Ishikawa (cell line): ENCODE results near the gene PRKCE.
A peak's percentile ranks its signal among the peaks of the same experiment; 100 is the strongest.

Experiments
- CEBPB ChIP-seq: IDR thresholded peaks from 2 replicates; pipeline ENCODE4 v1.6.1; 2012
- CREB1 ChIP-seq: IDR thresholded peaks from 2 replicates; pipeline ENCODE4 v1.6.1; 2012; ENCODE audit warnings: low read depth
- EGR1 ChIP-seq: IDR thresholded peaks from 2 replicates; pipeline ENCODE4 v1.6.1; 2012
- EP300 ChIP-seq: IDR thresholded peaks from 2 replicates; pipeline ENCODE4 v1.6.1; 2012; ENCODE audit warnings: borderline replicate concordance
- FOXM1 ChIP-seq: IDR thresholded peaks from 2 replicates; pipeline ENCODE4 v1.6.1; 2012; ENCODE audit warnings: low read depth, borderline replicate concordance
- NFIC ChIP-seq: IDR thresholded peaks from 2 replicates; pipeline ENCODE4 v1.6.1; 2012
- RAD21 ChIP-seq: IDR thresholded peaks from 2 replicates; pipeline ENCODE4 v1.6.1; 2012; ENCODE audit warnings: low read depth
- TAF1 ChIP-seq: IDR thresholded peaks from 2 replicates; pipeline ENCODE4 v1.6.1; 2012; ENCODE audit warnings: low read depth, mild to moderate bottlenecking
- TCF12 ChIP-seq: IDR thresholded peaks from 2 replicates; pipeline ENCODE4 v1.6.1; 2012; ENCODE audit warnings: low read depth
- TEAD4 ChIP-seq: IDR thresholded peaks from 2 replicates; pipeline ENCODE4 v1.6.1; 2012
- USF1 ChIP-seq: IDR thresholded peaks from 2 replicates; pipeline ENCODE4 v1.6.1; 2012
- YY1 ChIP-seq: IDR thresholded peaks from 2 replicates; pipeline ENCODE4 v1.6.1; 2012; ENCODE audit warnings: low read depth
- ZBTB7A ChIP-seq: IDR thresholded peaks from 2 replicates; pipeline ENCODE4 v1.6.1; 2012; ENCODE audit warnings: low read depth
- TF ChIP-seq, protein P1 (sequence below): IDR thresholded peaks from 2 replicates; pipeline ENCODE4 v1.6.1; 2012; ENCODE audit warnings: low read depth, mild to moderate bottlenecking
- TF ChIP-seq, protein P2 (sequence below): IDR thresholded peaks from 2 replicates; pipeline ENCODE4 v1.6.1; 2012

The PRKCE gene

GRCh38 chr2:46116150-46116549 lies 464.7 kb downstream of the PRKCE start:
- no peak for TF ChIP-seq CEBPB
- no peak for TF ChIP-seq TCF12
- no peak for TF ChIP-seq FOXM1
- no peak for TF ChIP-seq TEAD4
- no peak for TF ChIP-seq YY1

GRCh38 chr2:46116553-46116991 lies 465.1 kb downstream of the PRKCE start:
- TF ChIP-seq TCF12 = no peak
- TF ChIP-seq TAF1 = no peak
- TF ChIP-seq TEAD4 = no peak
- no peak for TF ChIP-seq CEBPB
- TF ChIP-seq NFIC = no peak
- TF ChIP-seq, protein P1, sequence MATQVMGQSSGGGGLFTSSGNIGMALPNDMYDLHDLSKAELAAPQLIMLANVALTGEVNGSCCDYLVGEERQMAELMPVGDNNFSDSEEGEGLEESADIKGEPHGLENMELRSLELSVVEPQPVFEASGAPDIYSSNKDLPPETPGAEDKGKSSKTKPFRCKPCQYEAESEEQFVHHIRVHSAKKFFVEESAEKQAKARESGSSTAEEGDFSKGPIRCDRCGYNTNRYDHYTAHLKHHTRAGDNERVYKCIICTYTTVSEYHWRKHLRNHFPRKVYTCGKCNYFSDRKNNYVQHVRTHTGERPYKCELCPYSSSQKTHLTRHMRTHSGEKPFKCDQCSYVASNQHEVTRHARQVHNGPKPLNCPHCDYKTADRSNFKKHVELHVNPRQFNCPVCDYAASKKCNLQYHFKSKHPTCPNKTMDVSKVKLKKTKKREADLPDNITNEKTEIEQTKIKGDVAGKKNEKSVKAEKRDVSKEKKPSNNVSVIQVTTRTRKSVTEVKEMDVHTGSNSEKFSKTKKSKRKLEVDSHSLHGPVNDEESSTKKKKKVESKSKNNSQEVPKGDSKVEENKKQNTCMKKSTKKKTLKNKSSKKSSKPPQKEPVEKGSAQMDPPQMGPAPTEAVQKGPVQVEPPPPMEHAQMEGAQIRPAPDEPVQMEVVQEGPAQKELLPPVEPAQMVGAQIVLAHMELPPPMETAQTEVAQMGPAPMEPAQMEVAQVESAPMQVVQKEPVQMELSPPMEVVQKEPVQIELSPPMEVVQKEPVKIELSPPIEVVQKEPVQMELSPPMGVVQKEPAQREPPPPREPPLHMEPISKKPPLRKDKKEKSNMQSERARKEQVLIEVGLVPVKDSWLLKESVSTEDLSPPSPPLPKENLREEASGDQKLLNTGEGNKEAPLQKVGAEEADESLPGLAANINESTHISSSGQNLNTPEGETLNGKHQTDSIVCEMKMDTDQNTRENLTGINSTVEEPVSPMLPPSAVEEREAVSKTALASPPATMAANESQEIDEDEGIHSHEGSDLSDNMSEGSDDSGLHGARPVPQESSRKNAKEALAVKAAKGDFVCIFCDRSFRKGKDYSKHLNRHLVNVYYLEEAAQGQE = no peak
- no peak for TF ChIP-seq EP300
- no peak for TF ChIP-seq USF1
- no peak for TF ChIP-seq RAD21
- TF ChIP-seq YY1 = no peak
- no peak for TF ChIP-seq CREB1
- no peak for TF ChIP-seq EGR1
- TF ChIP-seq FOXM1 = no peak
- no peak for TF ChIP-seq ZBTB7A

DNA sequence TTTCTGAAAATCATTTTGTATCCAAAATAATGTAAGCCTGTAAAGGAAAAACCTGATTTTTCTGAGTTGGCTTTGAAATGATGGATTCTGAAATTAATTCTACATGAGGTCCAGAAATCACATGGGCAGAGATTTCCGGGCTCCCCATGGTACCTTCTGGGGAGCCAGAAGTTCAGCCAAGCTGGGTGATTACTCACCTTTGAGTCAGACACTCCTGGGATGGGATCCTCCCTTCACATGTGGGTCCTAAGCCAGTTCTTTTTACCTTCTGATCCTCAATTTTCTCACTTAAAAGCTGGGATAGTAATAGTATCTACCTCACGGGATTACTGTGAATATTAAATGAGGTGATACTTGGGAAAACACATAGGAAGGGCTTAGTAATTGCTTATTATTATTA lies 465.9 kb downstream of the PRKCE start:
- TF ChIP-seq NFIC = peak; percentile 46; the same call in 1 of the 2 replicates
- peak; percentile 54; the same call in 1 of the 2 replicates for TF ChIP-seq USF1
- TF ChIP-seq, protein P1 = no peak
- no peak for TF ChIP-seq FOXM1
- TF ChIP-seq RAD21 = no peak

DNA sequence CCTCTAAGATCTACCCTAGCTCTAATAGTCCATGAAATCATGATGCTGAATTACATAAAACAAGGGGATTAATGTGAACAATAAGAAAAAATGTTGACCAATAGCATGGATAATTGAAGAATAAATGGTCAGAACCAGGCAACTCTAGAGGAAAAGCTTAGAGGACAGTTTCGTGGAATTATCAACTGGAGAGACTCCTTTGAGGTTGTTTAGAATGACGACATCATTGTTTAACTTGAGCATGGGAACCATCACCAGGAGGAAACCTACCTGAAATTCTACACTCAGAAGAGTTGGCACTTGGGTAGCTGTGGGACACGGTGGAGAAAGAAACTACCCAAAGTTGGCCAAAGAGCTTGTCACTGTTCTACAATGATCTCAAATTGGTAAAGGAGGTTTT lies 466.5 kb downstream of the PRKCE start:
- TF ChIP-seq YY1 (no peak), FOXM1 (no peak), EP300 (no peak), TAF1 (no peak), EGR1 (no peak), ZBTB7A (no peak), NFIC (no peak), CREB1 (no peak), TEAD4 (no peak), CEBPB (no peak), RAD21 (no peak), TCF12 (no peak), USF1 (no peak)
- TF ChIP-seq, protein P2, sequence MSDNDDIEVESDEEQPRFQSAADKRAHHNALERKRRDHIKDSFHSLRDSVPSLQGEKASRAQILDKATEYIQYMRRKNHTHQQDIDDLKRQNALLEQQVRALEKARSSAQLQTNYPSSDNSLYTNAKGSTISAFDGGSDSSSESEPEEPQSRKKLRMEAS = no peak
- TF ChIP-seq, protein P1 = no peak
